Measurements from ENCODE around the gene PRRT1B. TPM values are rescaled to one million over a fixed set of nuclear protein-coding genes. Genes with fewer than 3 reads are reported as not detected.
A peak's percentile ranks its signal among the peaks of the same experiment; 100 is the strongest.

PRRT1B gene
- total and polyA plus RNA-seq, 2 of the 4 experiments (the other 2 are of a cell fraction) = not detected

DNA sequence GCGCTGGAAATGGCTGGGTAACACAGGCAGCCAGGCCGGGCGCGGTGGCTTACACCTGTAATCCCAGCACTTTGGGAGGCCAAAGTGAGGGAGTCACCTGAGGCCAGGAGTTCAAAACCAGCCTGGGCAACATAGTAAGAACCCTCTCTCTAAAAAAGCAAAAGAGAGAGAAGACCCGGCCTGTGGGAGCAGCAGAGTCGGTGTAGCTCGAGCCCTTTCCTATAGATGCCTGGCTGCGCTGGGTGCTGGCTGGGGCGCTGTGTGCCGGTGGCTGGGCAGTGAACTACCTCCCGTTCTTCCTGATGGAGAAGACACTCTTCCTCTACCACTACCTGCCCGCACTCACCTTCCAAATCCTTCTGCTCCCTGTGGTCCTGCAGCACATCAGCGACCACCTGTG, 23.5 kb upstream of the PRRT1B start:
- no peak overlapping the region for H4K5ac ChIP-seq (ENCODE audit: low read depth, low read length)
- peak overlapping the region; percentile 42 for H2AK9ac ChIP-seq (replicated peaks; ENCODE audit: low read depth, low read length, poor library complexity)
- no peak overlapping the region for H3K18ac ChIP-seq (ENCODE audit: low read depth, low read length)
- dilution Hi-C loops (cut with HindIII; ENCODE audit: low sequenced_read_pairs, unreplicated experiment) (no loop called here), in situ Hi-C loops (cut with MboI; ENCODE audit: low sequenced_read_pairs) (no loop called here), intact Hi-C loops (cut with micrococcal nuclease) (no loop called here)
- TF ChIP-seq, protein P1, sequence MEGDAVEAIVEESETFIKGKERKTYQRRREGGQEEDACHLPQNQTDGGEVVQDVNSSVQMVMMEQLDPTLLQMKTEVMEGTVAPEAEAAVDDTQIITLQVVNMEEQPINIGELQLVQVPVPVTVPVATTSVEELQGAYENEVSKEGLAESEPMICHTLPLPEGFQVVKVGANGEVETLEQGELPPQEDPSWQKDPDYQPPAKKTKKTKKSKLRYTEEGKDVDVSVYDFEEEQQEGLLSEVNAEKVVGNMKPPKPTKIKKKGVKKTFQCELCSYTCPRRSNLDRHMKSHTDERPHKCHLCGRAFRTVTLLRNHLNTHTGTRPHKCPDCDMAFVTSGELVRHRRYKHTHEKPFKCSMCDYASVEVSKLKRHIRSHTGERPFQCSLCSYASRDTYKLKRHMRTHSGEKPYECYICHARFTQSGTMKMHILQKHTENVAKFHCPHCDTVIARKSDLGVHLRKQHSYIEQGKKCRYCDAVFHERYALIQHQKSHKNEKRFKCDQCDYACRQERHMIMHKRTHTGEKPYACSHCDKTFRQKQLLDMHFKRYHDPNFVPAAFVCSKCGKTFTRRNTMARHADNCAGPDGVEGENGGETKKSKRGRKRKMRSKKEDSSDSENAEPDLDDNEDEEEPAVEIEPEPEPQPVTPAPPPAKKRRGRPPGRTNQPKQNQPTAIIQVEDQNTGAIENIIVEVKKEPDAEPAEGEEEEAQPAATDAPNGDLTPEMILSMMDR (conservative IDR thresholded peaks at IDR 0.05; ENCODE audit: low read depth, low read length) = no peak
- TF ChIP-seq, protein P2, sequence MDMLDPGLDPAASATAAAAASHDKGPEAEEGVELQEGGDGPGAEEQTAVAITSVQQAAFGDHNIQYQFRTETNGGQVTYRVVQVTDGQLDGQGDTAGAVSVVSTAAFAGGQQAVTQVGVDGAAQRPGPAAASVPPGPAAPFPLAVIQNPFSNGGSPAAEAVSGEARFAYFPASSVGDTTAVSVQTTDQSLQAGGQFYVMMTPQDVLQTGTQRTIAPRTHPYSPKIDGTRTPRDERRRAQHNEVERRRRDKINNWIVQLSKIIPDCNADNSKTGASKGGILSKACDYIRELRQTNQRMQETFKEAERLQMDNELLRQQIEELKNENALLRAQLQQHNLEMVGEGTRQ (IDR thresholded peaks at IDR 0.05; ENCODE audit: low read depth, low read length) = no peak
- TF ChIP-seq RCOR1 (IDR thresholded peaks at IDR 0.05; ENCODE audit: insufficient replicate concordance, low read length) = no peak
- no peak for TF ChIP-seq MAZ (IDR thresholded peaks at IDR 0.05; ENCODE audit: borderline replicate concordance, low read depth, low read length)
- no peak for TF ChIP-seq CHD1 (IDR thresholded peaks at IDR 0.05; ENCODE audit: low read depth, low read length)
- no peak for TF ChIP-seq CEBPB (IDR thresholded peaks at IDR 0.05; ENCODE audit: low read depth, low read length)
- no peak for TF ChIP-seq RFX5 (IDR thresholded peaks at IDR 0.05; ENCODE audit: low read depth, low read length)
- TF ChIP-seq, protein P3, sequence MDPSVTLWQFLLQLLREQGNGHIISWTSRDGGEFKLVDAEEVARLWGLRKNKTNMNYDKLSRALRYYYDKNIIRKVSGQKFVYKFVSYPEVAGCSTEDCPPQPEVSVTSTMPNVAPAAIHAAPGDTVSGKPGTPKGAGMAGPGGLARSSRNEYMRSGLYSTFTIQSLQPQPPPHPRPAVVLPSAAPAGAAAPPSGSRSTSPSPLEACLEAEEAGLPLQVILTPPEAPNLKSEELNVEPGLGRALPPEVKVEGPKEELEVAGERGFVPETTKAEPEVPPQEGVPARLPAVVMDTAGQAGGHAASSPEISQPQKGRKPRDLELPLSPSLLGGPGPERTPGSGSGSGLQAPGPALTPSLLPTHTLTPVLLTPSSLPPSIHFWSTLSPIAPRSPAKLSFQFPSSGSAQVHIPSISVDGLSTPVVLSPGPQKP (IDR thresholded peaks at IDR 0.05; ENCODE audit: borderline replicate concordance, low read depth, low read length) = no peak
- TF ChIP-seq POLR2A (IDR thresholded peaks at IDR 0.05; ENCODE audit: low read depth, low read length) = no peak
- no peak for TF ChIP-seq RAD21 (IDR thresholded peaks at IDR 0.05; ENCODE audit: low read length)
- no peak for TF ChIP-seq FOS (IDR thresholded peaks at IDR 0.05; ENCODE audit: low read depth, low read length)
- TF ChIP-seq MXI1 (IDR thresholded peaks at IDR 0.05; ENCODE audit: borderline replicate concordance, low read depth, low read length) = no peak
- TF ChIP-seq BHLHE40 (IDR thresholded peaks at IDR 0.05; ENCODE audit: low read depth, low read length) = no peak
- TF ChIP-seq NFE2L2 (IDR thresholded peaks at IDR 0.05; ENCODE audit: low read depth, low read length) = no peak
- TF ChIP-seq MAFK (IDR thresholded peaks at IDR 0.05; ENCODE audit: low read depth, low read length) = no peak
- no peak overlapping the region for H3K56ac ChIP-seq (ENCODE audit: extremely low read depth, insufficient read depth, low read length)
- H2BK120ac ChIP-seq (ENCODE audit: low read depth, low read length) = no peak overlapping the region
- no peak overlapping the region for H3K9ac ChIP-seq (ENCODE audit: low read depth, low read length)
- peaks cover 78% of the 10 kb centered on the region for H3K36me3 ChIP-seq (ENCODE audit: control insufficient read depth, insufficient read depth, low read length)
- H3K9me1 ChIP-seq (ENCODE audit: insufficient read depth, low read length) = no peaks in the 10 kb centered on the region
- H2AFZ ChIP-seq (replicated peaks; ENCODE audit: low read length, poor library complexity) = no peak overlapping the region
- H4K8ac ChIP-seq (ENCODE audit: low read depth in 2 of 2, low read length in 2 of 2) = no peak overlapping the region
- no peak overlapping the region for H2BK15ac ChIP-seq (ENCODE audit: low read depth, low read length)
- DNase-seq (no peak), ATAC-seq (ENCODE audit: low read depth) (no peak)
- no peak overlapping the region for H3K14ac ChIP-seq (replicated peaks; ENCODE audit: low read depth, low read length)
- WGBS, 2 experiments (ENCODE audit: extremely low coverage in 2 of 2, insufficient read length in 1 of 2) = 100% methylated on average over 1 of the region's 13 CpGs; no CpG with 5 or more reads in 1 of the 2 experiments
- H3K4me3 ChIP-seq (ENCODE audit: insufficient read depth, low read depth, low read length) = no peak overlapping the region
- H3K9me3 ChIP-seq (ENCODE audit: control insufficient read depth, insufficient read depth, low read length) = no peaks in the 10 kb centered on the region
- H3K79me1 ChIP-seq (ENCODE audit: low read depth in 1 of 2, low read length in 2 of 2) = no peaks in the 10 kb centered on the region
- H3K4me1 ChIP-seq (ENCODE audit: control insufficient read depth, insufficient read depth, low read length) = no peaks in the 10 kb centered on the region
- no peak overlapping the region for H3K4me2 ChIP-seq (ENCODE audit: low read depth, low read length)
- H2AK5ac ChIP-seq (ENCODE audit: low read depth, low read length) = no peak overlapping the region
- H4K91ac ChIP-seq (ENCODE audit: insufficient read depth, low read depth, low read length) = no peak overlapping the region
- H2BK5ac ChIP-seq (ENCODE audit: low read depth, low read length, poor library complexity, severe bottlenecking) = no peak overlapping the region
- ChIA-PET CTCF (no interaction called here), POLR2A (ENCODE audit: unreplicated experiment) (no interaction called here)
- peaks cover 9% of the 10 kb centered on the region; the same call in 1 of the 2 replicates for H4K20me1 ChIP-seq (ENCODE audit: insufficient read depth, low read length)
- BruUV-seq (replicated peaks) = no TSS peak
- H3K27me3 ChIP-seq (ENCODE audit: control insufficient read depth, insufficient read depth, low read length) = no peaks in the 10 kb centered on the region
- H3K27ac ChIP-seq (ENCODE audit: insufficient read depth, low read length) = no peak overlapping the region
- no peak overlapping the region for H2BK20ac ChIP-seq (ENCODE audit: low read depth, low read length)
- H3K4ac ChIP-seq (ENCODE audit: low read depth, low read length) = no peak overlapping the region
- no peak overlapping the region for H3K23ac ChIP-seq (ENCODE audit: low read depth, low read length)

Measured in IMR-90 (cell line).